ENCODE results near the gene FSD1. TPM values are rescaled to one million over a fixed set of nuclear protein-coding genes. Genes with fewer than 3 reads are reported as not detected.

Gene FSD1
- 3.3 and 10.0 TPM in 2 replicates for total RNA-seq

DNA sequence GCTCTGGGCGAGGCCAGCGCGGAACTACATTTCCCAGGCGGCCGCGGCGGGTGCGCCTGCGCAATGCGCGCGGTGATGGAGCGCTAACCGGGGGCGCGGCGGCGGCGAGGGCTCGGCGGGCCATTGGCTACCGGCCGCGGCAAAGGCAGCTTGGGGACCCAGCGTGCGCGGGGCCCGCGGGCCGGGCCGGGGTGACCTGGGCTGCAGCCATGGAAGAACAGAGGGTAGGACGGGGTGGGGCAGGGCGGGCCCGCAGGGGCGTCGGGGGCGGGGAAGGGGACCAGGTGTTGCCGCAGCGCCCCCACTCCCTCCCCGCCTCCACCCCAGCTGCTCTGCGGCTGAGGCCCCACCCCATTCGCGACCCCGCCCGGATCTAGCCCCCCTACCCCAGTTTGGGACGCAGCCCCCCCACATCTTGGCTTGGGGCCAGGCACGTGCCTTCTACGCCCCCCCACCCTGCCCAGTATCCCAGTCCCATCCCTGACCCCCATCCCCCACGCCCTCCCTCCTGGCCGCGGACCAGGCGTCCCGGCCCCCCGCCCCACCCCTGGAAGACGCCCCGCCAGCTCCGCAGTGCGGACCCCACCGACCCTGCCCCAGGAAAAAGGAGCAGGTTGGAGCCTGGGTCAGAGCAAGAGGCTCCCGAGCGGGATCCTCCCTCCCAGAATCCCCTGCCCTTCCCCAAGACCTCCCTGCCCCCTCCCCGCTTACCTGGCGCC lies at the start of gene FSD1:
Gene FSD1 (plus strand): TSS at position 61 of the 719 bp plus-strand sequence. CDS start 149 bp downstream, at position 210.

DNA sequence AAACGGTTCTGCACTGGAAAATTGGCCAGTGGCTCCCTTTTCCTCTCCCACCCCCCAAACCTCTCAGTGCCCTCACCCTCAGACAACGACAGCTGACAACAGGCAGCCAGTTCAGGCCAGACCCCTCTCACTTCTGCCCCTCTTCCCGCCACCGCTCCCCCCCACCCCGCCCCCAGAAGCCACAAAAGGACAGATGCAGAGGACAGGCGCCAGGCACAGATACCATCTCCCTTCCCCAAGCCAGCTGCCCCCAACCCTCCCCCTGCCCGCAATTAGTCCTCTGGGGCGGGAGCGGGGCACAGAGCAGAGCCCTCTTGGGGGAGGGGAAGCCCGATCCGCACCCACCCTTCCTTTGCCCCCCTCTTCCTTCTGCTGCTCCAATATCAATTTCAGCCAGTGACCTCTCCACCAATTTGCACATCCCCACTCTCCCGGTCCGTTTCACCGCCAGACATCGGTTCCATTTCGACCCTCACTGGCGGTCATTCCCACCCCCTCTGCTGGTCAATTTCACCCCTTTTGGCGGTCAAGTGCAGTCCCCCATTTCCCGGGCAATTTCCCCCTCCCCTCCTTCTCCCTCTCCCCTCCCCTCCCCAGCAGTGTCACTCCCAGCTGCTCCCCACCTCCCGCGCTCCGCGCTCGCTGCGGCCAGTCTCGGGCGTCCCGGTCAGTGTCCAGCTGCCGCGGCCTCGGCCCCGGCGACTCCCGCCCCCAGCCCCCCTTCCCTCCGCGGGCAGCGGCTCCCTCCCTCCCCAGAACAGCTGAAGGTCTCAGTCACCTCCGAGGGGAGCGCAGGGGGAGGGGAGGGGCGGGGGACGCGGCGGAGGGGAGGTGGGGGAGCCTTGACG lies 25.8 kb upstream of the FSD1 start, which contains the start of gene SHD:
Gene SHD (plus strand): TSS at position 848 of the 848 bp plus-strand sequence. CDS start 798 bp downstream, outside the sequence.

DNA sequence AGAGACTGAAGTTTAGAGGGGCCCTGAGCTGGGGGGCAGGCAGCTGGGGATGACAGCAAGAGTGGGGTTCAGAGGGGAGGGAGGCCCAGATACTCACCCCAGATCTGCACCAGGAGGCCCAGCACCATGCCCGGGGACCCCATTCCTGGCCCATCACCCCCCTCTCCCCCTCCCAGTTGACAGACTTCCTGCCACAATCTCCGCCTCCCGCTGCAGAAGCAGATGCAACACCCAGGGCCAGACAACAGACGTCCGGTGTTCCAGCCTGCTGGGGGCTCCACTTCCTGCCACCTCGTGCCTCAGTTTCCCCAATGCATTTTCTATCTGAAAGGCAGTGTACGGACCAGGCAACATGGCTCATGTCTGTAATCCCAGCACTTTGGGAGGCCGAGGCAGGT lies 2.2 kb upstream of the FSD1 start, which contains the start of gene TMIGD2:
Gene TMIGD2 (minus strand): TSS at position 147 of the 398 bp plus-strand sequence. CDS start 4 bp downstream, at position 143.

DNA sequence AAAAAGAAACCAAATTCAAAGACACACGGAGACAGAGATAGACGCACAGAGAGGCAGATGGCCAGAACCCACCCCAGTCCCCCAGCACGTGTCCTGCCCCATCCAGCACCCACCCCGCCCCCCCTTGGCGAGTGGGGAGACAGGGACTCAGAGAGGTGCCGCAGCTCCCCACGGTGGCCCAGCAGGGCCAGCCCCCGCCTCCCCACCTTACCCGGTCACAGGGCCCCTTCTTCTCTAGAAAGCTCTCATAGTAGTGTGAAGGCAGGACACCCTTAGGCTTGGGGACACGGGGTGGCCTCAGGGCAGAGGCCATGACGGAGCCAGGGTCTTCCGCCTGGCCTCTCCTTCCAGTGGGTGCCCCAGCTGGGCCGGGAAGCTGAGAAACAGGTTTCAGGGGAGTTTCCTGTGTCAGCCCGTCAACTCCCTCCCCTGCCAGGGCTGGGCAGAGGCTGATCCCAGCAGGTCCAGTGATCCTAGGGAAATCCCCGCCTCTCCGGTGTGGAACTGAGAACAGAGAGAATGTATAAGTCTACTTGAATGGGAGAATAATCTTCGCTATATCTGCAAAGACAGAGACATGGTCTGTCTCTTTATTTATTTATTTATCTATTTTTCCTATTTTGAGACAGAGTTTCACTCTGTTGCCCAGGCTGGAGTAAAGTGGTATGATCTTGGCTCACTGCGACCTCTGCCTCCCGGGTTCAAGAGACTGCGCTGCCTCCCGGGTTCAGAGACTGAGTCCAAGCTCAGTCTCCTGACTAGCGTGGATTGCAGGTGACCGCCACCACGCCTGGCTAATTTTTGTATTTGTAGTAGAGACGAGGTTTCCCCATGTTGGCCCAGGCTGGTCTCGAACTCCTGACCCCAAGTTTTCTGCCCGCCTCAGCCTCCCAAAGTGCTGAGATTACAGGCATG lies 34.3 kb downstream of the FSD1 start, which contains the start of gene STAP2:
Gene STAP2 (minus strand): TSS at position 387 of the 915 bp plus-strand sequence. CDS start 74 bp downstream, at position 313.

DNA sequence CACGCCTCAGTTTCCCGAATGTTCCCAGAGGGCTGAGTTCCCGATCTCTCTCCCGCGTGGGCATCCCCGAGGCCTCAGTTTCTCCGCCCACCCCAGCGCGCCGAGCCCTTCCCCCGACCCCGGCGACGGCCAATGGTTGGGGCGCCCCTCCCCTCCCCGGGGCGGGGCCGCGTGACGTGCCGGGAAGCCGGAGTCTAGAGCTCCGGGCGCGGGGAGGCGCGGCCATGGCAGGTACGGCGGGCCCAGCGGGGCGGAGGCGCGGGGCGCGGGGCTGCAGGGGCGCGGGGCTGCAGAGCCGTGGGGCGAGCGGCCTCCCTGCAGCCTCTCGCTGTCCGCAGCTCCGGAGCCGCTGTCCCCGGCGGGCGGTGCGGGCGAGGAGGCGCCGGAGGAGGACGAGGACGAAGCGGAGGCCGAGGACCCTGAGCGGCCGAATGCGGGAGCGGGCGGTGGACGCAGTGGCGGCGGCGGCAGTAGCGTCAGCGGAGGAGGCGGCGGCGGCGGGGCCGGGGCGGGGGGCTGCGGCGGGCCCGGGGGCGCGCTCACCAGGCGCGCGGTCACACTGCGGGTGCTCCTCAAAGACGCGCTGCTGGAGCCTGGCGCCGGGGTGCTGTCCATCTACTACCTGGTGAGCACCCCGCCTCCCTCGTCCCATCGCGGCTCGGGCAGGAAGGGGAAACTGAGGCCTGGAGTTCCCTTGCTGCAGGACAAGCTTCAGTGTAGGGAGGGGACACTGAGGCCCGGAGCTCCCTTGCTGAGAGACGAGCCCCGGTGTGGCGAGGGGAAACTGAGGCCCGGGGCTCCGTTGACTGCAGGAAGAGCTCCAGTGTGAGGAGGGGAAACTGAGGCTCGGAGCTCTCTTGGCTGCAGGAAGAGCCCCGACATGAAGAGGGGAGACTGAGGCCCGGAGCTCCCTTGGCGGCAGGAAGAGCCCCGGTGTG lies 39.2 kb downstream of the FSD1 start, which contains the start of gene MPND:
Gene MPND (plus strand): TSS at position 193 of the 938 bp plus-strand sequence. CDS start 32 bp downstream, at position 225.

Other genes starting within 250 kb of the FSD1 start
- gene ZBTB7A, start 237.7 kb upstream of the FSD1 start, total RNA-seq: 32.4 and 60.0 TPM in 2 replicates
- 161 and 218 TPM in 2 replicates for gene MAP2K2, start 180.5 kb upstream of the FSD1 start, total RNA-seq
- not detected in 2 replicates for gene CREB3L3, start 151.0 kb upstream of the FSD1 start, total RNA-seq
- gene SIRT6, start 122.0 kb upstream of the FSD1 start, total RNA-seq: 19.7 and 27.3 TPM in 2 replicates
- 0.14 and 0.66 TPM in 2 replicates for gene ANKRD24, start 121.9 kb upstream of the FSD1 start, total RNA-seq
- 1.3 and 1.7 TPM in 2 replicates for gene EBI3, start 75.1 kb upstream of the FSD1 start, total RNA-seq
- 19.8 and 24.9 TPM in 2 replicates for gene YJU2, start 57.5 kb upstream of the FSD1 start, total RNA-seq
- gene SHD, start 25.3 kb upstream of the FSD1 start, total RNA-seq: not detected in 2 replicates
- gene TMIGD2, start 2.2 kb upstream of the FSD1 start, total RNA-seq: not detected in 2 replicates
- gene STAP2, start 34.2 kb downstream of the FSD1 start, total RNA-seq: 3.1 and 5.5 TPM in 2 replicates
- gene MPND, start 39.0 kb downstream of the FSD1 start, total RNA-seq: 2.9 and 9.2 TPM in 2 replicates
- gene SH3GL1, start 95.9 kb downstream of the FSD1 start, total RNA-seq: 60.6 and 137 TPM in 2 replicates
- gene CHAF1A, start 98.0 kb downstream of the FSD1 start, total RNA-seq: 3.5 and 36.8 TPM in 2 replicates
- gene UBXN6, start 153.2 kb downstream of the FSD1 start, total RNA-seq: 97.2 and 170 TPM in 2 replicates
- gene HDGFL2, start 167.7 kb downstream of the FSD1 start, total RNA-seq: 62.3 and 67.0 TPM in 2 replicates
- gene PLIN4, start 213.9 kb downstream of the FSD1 start, total RNA-seq: under 0.01 TPM in 2 replicates
- under 0.01 TPM in 1 of 2 replicates, not detected in the other for gene PLIN5, start 230.6 kb downstream of the FSD1 start, total RNA-seq
- gene LRG1, start 235.4 kb downstream of the FSD1 start, total RNA-seq: under 0.01 TPM in 1 of 2 replicates, not detected in the other